Measurements from ENCODE around the gene MAP2K6.

- TF ChIP-seq POLR2AphosphoS5 (IDR thresholded peaks at IDR 0.05; ENCODE audit: borderline replicate concordance, low read depth, low read length) = no peak
- no peak for TF ChIP-seq EZH2 (IDR thresholded peaks at IDR 0.05)
- no peak for TF ChIP-seq FOXP2 (optimal IDR thresholded peaks at IDR 0.05; ENCODE audit: control extremely low read depth, extremely low read length, insufficient read depth)
These were observed 120.6 kb downstream of the MAP2K6 start for GRCh38 chr17:69535016-69535570.

All from SK-N-MC (cell line).